Activated T-cell treated with anti-CD3 and anti-CD28 coated beads, Interleukin-2, amount 50 U/mL, for 24 hours (primary cell): ENCODE data around the gene ELL.

Experiments used
- DNase-seq: peaks from one replicate; pipeline ENCODE4 v3.0.0-alpha.2; 2020
- H3K27ac Mint-ChIP-seq: 2 replicates; pipeline ENCODE4 v1.8.0; 2020; ENCODE audit warnings: mild to moderate bottlenecking, mixed read lengths
- H3K27me3 Mint-ChIP-seq: 2 replicates; pipeline ENCODE4 v1.8.0; 2020; ENCODE audit warnings: mixed read lengths
- H3K36me3 Mint-ChIP-seq: 2 replicates; pipeline ENCODE4 v1.8.0; 2020; ENCODE audit warnings: low read depth, mixed read lengths
- H3K4me1 Mint-ChIP-seq: 2 replicates; pipeline ENCODE4 v1.8.0; 2020; ENCODE audit warnings: low read depth, mixed read lengths
- H3K4me3 Mint-ChIP-seq: 2 replicates; pipeline ENCODE4 v1.8.0; 2020; ENCODE audit warnings: mild to moderate bottlenecking, moderate library complexity, mixed read lengths
- H3K9me3 Mint-ChIP-seq: 2 replicates; pipeline ENCODE4 v1.8.0; 2020; ENCODE audit warnings: mixed read lengths

The ELL gene

GRCh38 chr19:18438331-18439024 lies 83.4 kb downstream of the ELL start:
- peaks cover 2% of the 10 kb centered on the region for H3K9me3 Mint-ChIP-seq

DNA sequence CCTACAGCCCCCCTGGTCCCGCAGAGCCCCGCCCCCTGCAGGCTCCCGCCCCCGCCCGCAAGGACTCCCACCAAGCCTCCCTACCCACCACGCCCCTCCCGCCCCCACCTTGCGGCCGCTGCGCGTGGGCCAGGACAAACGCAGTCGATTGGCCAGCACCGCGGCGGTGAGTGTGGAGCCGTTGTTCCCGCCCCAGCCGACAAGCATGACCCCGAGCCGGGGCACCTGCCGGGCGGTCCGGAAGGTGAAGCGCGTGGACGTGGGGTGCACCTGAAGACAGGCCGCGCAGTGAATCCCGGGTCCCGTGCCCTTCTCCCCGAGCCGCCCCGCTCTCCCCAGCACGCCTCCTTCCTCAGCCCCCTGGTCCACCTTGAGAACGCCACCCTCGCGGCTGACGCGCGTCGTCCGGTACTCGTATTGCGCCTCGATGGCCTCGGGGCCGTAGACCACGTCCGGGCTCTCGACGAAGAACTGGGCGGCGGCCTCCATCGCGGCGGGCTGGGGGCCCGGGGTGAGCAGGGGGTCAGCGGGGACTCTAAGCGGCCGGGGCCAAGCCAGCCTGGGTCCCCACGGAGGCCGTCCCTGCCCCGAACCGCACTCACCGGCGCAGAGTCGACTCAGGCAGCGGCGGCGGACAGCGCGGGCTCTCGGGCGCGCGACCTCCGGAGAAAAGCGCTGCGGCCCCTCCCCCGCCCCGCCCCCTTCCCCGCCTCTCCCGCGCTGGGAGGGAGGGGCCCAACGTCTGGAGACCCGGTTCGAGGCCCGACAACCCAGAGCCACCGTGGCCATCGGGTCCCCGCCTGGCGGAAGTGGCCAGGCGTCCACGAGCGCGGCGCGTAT lies 84.2 kb downstream of the ELL start, which contains the start of gene ISYNA1:
Gene ISYNA1, minus strand, starts transcription at position 643 of the 840 bp plus-strand sequence. Its CDS starts 154 bp downstream, at position 489.
- H3K36me3 Mint-ChIP-seq, result peaks cover 25% of the 10 kb centered on the region
- peak within 1 kb of the TSS; percentile 67 for H3K27ac Mint-ChIP-seq
- H3K4me1 Mint-ChIP-seq, result peaks cover 33% of the 10 kb centered on the region
- H3K27me3 Mint-ChIP-seq, result no peaks in the 10 kb centered on the region
- H3K9me3 Mint-ChIP-seq, result peaks cover 2% of the 10 kb centered on the region
- DNase-seq, result peak; percentile 72
- H3K4me3 Mint-ChIP-seq, result peak within 1 kb of the TSS; percentile 66

More at GRCh38 chr19:18438331-18439024, 83.4 kb downstream of the ELL start:
- DNase-seq, result no peak
- no peak overlapping the region for H3K27ac Mint-ChIP-seq
- H3K27me3 Mint-ChIP-seq, result no peaks in the 10 kb centered on the region
- peaks cover 30% of the 10 kb centered on the region for H3K36me3 Mint-ChIP-seq
- peaks cover 36% of the 10 kb centered on the region for H3K4me1 Mint-ChIP-seq
- H3K4me3 Mint-ChIP-seq, result no peak overlapping the region

DNA sequence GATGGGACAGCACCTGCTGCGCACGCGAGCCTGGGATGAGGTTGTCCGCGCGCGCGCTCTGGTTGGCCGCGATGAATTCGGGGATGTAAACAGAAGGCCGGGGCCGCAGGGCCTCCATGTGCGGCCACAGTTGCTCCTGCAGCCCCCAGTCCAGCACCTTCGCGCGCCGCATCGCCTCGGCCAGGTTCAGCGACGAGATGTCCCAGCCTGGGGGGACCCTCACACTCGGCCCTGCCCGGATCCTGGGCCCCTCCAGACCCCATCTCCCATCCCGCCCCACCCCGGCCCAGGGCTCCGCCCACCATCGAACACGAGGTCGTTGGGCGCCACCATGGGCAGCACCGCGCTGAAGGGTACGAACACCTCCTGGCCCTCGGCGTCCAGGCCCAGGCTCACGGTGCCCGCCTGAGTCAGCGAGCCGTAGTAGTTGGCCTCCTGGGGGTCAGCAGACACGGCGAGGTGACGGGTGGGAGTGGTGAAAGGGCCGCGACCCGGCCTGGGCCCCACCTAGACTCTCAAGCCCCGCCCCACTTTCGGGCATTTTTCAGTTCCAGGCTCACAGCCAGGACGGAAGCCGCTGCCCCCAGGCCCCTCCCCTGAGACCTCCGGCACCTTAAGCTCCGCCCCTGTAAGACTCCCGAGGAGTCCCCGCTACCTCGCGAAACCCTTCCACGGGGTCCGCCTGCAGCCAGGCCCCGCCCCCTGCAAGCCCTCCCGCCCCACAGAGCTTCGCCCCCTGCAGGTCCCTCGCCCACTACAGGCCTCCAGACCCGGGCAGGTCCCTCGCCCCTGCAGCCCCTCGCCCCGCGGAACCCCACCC lies 85.0 kb downstream of the ELL start:
- H3K4me1 Mint-ChIP-seq, result peaks cover 33% of the 10 kb centered on the region

DNA sequence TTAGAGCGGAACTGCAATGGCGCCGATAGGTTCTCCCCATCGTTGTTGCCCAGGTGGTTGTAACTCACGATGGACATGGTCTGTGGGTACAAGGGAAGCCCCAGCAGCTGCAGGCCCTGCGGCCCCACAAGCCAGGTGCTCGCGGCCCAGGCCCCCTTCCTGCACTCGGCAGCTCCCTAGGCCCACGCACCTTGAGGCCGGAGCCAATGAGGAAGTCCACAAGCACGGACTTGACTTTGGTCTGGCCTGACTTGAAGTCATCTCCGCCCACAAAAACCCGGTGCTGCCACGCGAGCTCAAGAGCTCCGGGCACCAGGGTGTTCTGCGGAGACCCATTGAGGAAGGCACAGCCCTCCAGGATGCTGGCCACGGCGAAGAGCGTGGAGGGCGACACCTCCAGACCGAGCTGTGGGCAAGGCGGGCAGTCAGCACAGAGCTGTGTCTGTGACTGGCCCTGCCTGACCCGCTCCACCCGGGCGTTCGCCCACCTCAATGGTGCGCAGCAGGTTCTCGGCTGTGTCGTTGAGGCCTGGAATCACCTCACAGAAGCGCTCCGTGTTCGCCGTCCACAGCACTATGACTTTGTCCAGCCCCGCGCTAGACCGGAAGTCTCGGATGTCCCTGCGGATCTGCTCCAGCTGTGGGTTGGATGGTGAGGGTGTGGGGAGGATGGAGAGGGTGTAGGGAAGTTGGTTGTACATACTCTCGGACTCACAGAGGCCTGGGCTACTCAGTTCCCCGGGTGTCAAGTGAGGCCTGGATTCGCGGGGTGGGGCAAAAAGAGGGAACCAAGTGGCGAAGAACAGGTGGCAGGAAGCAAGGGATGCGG lies 85.8 kb downstream of the ELL start:
- Mint-ChIP-seq H3K9me3 (no peaks in the 10 kb centered on the region), H3K4me3 (peak overlapping the region; percentile 66), H3K27ac (peak overlapping the region; percentile 71), H3K36me3 (peaks cover 26% of the 10 kb centered on the region), H3K4me1 (peaks cover 30% of the 10 kb centered on the region), H3K27me3 (no peaks in the 10 kb centered on the region)
- no peak for DNase-seq

More for the DNA sequence above, 85.0 kb downstream of the ELL start:
- Mint-ChIP-seq H3K4me3 (peak overlapping the region; percentile 66), H3K27me3 (no peaks in the 10 kb centered on the region), H3K27ac (peak overlapping the region; percentile 71), H3K9me3 (no peaks in the 10 kb centered on the region), H3K36me3 (peaks cover 26% of the 10 kb centered on the region)
- DNase-seq, result peak; percentile 84

DNA sequence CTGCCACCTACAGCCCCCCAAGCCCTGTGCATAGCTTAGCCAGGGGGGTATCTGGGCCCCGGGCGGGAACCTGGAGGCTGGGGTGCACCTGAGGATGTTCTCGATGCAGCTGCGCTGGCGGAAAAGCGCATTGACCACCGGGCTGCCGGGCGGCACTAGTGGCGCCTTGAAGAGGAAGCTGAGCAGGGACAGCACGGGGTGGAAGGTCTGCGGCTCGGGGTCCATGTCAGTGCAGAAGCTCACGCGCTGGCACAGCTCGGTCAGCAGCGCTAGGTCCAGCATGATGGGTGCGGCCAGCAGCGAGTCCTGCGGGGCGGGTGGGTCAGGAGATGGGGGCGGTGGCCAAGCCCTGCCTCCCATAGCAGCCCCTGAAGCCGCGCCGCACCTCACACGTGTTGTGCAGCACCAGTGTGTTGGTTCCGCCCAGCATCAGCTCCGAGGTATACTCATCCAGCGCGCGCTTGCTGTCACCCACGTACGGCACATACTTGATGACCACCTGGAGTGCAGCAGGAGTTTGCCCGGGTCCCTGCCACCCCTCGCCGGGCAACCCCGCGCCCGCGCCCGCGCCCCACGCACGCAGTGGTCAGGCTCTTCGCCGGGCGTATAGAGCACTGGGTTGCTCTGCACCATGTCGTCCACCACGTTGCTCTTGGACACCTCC lies 86.6 kb downstream of the ELL start:
- H3K27ac Mint-ChIP-seq, result no peak overlapping the region
- H3K27me3 Mint-ChIP-seq, result no peaks in the 10 kb centered on the region
- no peaks in the 10 kb centered on the region for H3K9me3 Mint-ChIP-seq
- no peak for DNase-seq
- H3K4me1 Mint-ChIP-seq, result peaks cover 30% of the 10 kb centered on the region
- no peak overlapping the region for H3K4me3 Mint-ChIP-seq
- H3K36me3 Mint-ChIP-seq, result peaks cover 28% of the 10 kb centered on the region

- no peak overlapping the region for H3K4me3 Mint-ChIP-seq
- H3K27ac Mint-ChIP-seq, result peak overlapping the region; percentile 44
- no peak for DNase-seq
- no peaks in the 10 kb centered on the region for H3K9me3 Mint-ChIP-seq
- peaks cover 32% of the 10 kb centered on the region for H3K36me3 Mint-ChIP-seq
- H3K4me1 Mint-ChIP-seq, result peaks cover 33% of the 10 kb centered on the region
- no peaks in the 10 kb centered on the region for H3K27me3 Mint-ChIP-seq
Observed at GRCh38 chr19:18434411-18435175, 87.3 kb downstream of the ELL start.

GRCh38 chr19:18433735-18434398 lies 88.0 kb downstream of the ELL start:
- Mint-ChIP-seq H3K27me3 (no peaks in the 10 kb centered on the region), H3K4me1 (peaks cover 35% of the 10 kb centered on the region), H3K36me3 (peaks cover 32% of the 10 kb centered on the region), H3K9me3 (no peaks in the 10 kb centered on the region), H3K4me3 (peak overlapping the region; percentile 36), H3K27ac (peak overlapping the region; percentile 44)
- DNase-seq, result no peak

DNA sequence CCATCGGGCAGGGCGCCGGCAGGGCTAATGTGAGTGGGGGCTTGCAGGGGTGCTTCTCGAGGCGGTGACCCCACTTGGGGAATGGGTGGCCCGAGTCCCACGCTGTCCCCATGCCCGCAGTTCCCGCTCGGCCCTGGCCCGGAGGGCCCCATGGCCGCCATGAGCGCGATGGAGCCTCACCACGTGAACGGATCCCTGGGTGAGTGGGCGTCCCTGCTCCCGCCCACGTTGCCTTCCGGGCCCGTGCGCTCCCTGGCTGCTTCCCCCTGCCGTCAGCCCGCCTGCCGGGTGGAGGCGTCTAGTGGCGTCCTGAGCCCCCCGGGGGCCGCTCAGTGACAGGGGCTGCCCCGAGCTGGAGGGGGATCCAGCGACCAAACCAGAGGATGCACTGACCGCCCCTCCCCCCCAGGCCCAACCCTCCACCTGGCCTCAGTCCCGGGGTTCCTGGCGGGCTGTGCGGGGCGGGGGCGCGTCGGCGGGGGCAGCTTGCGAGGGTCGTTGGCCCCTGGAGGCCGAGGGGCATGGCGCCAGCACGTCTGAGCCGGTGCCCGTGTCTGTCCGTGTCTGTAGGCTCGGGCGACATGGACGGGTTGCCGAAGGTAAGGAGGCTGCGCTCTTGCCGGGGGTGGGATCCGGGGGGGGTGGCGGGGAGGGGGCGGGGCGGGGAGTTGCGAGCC lies 88.7 kb downstream of the ELL start:
- Mint-ChIP-seq H3K36me3 (peaks cover 34% of the 10 kb centered on the region), H3K9me3 (no peaks in the 10 kb centered on the region), H3K4me3 (peak overlapping the region; percentile 49), H3K27ac (peak overlapping the region; percentile 63), H3K27me3 (no peaks in the 10 kb centered on the region), H3K4me1 (peaks cover 39% of the 10 kb centered on the region)
- peak; percentile 61 for DNase-seq

GRCh38 chr19:18432275-18433014 lies 89.4 kb downstream of the ELL start:
- peaks cover 38% of the 10 kb centered on the region for H3K36me3 Mint-ChIP-seq
- H3K27me3 Mint-ChIP-seq, result no peaks in the 10 kb centered on the region
- peaks cover 36% of the 10 kb centered on the region for H3K4me1 Mint-ChIP-seq
- H3K4me3 Mint-ChIP-seq, result peak overlapping the region; percentile 49
- no peaks in the 10 kb centered on the region for H3K9me3 Mint-ChIP-seq
- peak overlapping the region; percentile 63 for H3K27ac Mint-ChIP-seq
- DNase-seq, result no peak

DNA sequence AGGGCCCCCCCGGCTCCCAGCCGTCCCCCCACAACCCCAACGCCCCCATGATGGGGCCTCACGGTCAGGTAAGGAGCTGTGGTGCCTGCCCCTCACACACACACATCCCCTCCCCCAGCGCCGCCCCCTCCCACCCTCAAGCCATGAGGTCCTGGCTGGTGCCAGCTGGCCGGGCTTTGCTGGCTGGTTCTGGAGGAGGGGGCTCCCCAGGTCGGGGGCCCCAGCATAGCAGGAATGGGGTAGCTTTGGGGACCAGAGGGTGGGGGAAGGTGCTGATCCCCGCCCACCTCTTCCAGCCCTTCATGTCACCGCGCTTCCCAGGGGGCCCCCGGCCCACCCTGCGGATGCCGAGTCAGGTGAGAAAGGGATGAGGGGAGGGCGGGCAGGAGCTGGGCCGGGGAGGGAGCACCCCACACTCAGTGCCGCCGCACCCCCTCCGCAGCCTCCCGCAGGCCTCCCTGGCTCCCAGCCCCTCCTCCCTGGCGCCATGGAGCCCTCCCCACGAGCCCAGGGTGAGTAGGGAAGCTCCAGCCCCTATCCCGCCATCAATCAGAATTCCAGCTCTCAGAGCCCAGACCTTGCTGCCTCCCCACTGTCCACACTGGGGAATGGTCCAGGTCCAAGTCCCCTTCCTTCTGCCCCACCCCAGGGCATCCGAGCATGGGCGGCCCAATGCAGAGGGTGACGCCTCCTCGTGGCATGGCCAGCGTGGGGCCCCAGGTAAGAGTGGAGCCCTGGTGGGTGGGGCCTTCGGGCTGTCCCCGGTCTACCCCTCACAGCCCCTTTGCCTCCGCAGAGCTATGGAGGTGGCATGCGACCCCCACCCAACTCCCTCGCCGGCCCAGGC lies 90.3 kb downstream of the ELL start:
- H3K4me3 Mint-ChIP-seq, result no peak overlapping the region
- DNase-seq, result no peak
- no peaks in the 10 kb centered on the region for H3K27me3 Mint-ChIP-seq
- H3K36me3 Mint-ChIP-seq, result peaks cover 40% of the 10 kb centered on the region
- no peaks in the 10 kb centered on the region for H3K9me3 Mint-ChIP-seq
- peaks cover 35% of the 10 kb centered on the region for H3K4me1 Mint-ChIP-seq
- H3K27ac Mint-ChIP-seq, result no peak overlapping the region
